DMS114 treated with DMSO at 0.1 percent for 48 hours (cell line): ENCODE results near the gene SURF4.
"Not testable (repeated sequence)": the region's sequence is repeated elsewhere in the genome, so short reads cannot be mapped to it uniquely, and the experiment has no call there.

ENCODE experiments used
- DNase-seq: peaks from one replicate; lab custom pipeline; 2025; ENCODE audit not compliant: unreplicated experiment; lab: John Stamatoyannopoulos, UW

The SURF4 gene

GRCh38 chr9:133335924-133336811, 39.7 kb downstream of the SURF4 start, which contains the start of gene SURF6:
Gene SURF6, minus strand, starts transcription at chr9:133336188. Its CDS starts 56 bp downstream, at chr9:133336132.
- peak; percentile 65 for DNase-seq

- not testable (repeated sequence) for DNase-seq
These were observed 41.0 kb downstream of the SURF4 start for GRCh38 chr9:133334888-133335287.

- DNase-seq, result no peak
These were observed 41.7 kb downstream of the SURF4 start for GRCh38 chr9:133334161-133334560.

- no peak for DNase-seq
These were observed 42.3 kb downstream of the SURF4 start for GRCh38 chr9:133333566-133333965.

GRCh38 chr9:133333011-133333410, 42.8 kb downstream of the SURF4 start:
- no peak for DNase-seq

- no peak for DNase-seq
These were observed 43.5 kb downstream of the SURF4 start for GRCh38 chr9:133332381-133332730.

- no peak for DNase-seq
These were observed 44.0 kb downstream of the SURF4 start for GRCh38 chr9:133331641-133332380.

- DNase-seq, result no peak
These were observed 44.6 kb downstream of the SURF4 start for GRCh38 chr9:133331221-133331620.

GRCh38 chr9:133329306-133330156, 46.3 kb downstream of the SURF4 start:
- DNase-seq, result not testable (repeated sequence)

- DNase-seq, result no peak
These were observed 47.9 kb downstream of the SURF4 start for GRCh38 chr9:133327834-133328484.

- DNase-seq, result not testable (repeated sequence)
These were observed 48.8 kb downstream of the SURF4 start for GRCh38 chr9:133327021-133327420.

GRCh38 chr9:133323991-133324703, 51.7 kb downstream of the SURF4 start:
- DNase-seq, result no peak

- no peak for DNase-seq
These were observed 52.6 kb downstream of the SURF4 start for GRCh38 chr9:133323211-133323610.

- DNase-seq, result no peak
These were observed 53.2 kb downstream of the SURF4 start for GRCh38 chr9:133322701-133323100.

GRCh38 chr9:133321411-133321935, 54.4 kb downstream of the SURF4 start:
- DNase-seq, result no peak

- no peak for DNase-seq
These were observed 55.4 kb downstream of the SURF4 start for GRCh38 chr9:133320421-133320881.

- DNase-seq, result not testable (repeated sequence)
These were observed 58.3 kb downstream of the SURF4 start for GRCh38 chr9:133317551-133317950.

- DNase-seq, result no peak
These were observed 59.9 kb downstream of the SURF4 start for GRCh38 chr9:133315997-133316396.
